ENCODE measurements around the gene STX18. TPM values are rescaled to one million over a fixed set of nuclear protein-coding genes. Genes with fewer than 3 reads are reported as not detected.

STX18 gene
- polyA plus RNA-seq, 4 donors: 24.2 to 55.0 (median 38.7) TPM

DNA sequence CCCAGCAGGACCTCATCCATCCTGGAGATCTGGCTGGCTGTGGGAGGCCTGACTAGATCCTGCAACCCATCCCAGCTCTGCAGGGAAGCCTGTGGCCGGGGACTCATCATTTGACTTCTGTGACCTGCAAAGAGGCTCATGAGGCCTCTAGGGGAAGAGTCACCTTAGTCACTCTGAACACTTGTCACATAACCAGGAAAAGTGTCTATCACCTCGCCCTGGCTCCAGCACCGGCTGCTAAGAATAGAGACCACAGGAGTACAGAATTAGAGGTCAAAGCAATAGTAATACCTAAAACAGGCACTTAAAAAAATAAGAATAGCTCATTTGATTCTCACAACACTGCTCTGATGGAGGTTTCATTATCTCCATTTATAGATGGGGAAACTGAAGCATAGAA, 158.8 kb downstream of the STX18 start:
- 70 to 76% (median 73%) methylated on average over 3 of the region's 3 CpGs for WGBS, 3 donors
- Histone ChIP-seq H3K4me1 (ENCODE audit: control insufficient read depth in 3 of 3, insufficient read depth in 2 of 3, low read depth in 1 of 3, low read length in 2 of 3) (no peaks in the 10 kb centered on the region), H3K4me3 (ENCODE audit: low read depth in 1 of 3, low read length in 3 of 3) (no peak overlapping the region), H3K27me3 (ENCODE audit: control insufficient read depth in 3 of 3, insufficient read depth in 3 of 3, low read length in 3 of 3) (peaks cover 13 to 45% (median 23%) of the 10 kb centered on the region in 3 donors), H3K27ac (ENCODE audit: low read depth in 1 of 3, low read length in 2 of 3) (no peak overlapping the region), H3K9me3 (ENCODE audit: control insufficient read depth in 2 of 2, insufficient read depth in 1 of 2, low read depth in 1 of 2, low read length in 1 of 2) (no peaks in the 10 kb centered on the region), H3K36me3 (ENCODE audit: control insufficient read depth in 3 of 3, insufficient read depth in 2 of 3, low read depth in 1 of 3, low read length in 3 of 3) (no peaks in the 10 kb centered on the region)
- no peak for FAIRE-seq
- no peak for DNase-seq

DNA sequence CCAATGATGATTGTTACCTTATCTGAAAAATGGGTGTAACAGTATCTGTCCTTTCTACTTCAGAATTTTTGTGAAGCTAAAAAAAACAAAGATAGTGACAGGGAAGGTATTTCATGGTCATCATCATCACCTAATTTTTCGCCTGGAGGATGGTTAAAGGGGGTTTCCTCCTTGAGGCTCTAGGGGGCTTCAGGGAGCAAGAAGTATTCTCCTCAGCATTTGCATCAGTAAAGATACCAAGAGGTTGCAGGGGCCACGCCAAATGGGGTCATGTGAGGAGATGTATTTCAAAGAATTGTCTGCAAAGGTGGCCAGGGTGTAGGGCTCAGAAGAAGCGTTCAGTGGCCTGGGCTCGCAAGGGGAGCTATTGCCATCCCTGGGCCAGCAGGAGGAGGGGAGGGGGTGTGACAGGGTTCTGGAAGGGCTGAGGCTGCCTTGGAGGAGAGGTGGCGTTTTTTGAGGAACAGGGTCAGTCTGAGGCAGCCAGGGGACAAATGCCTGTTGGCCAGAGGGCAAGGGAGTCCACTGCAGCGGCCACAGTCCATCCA, 162.2 kb downstream of the STX18 start:
- Histone ChIP-seq H3K27me3 (ENCODE audit: control insufficient read depth in 3 of 3, insufficient read depth in 3 of 3, low read length in 3 of 3) (peaks cover 0 to 18% (median 11%) of the 10 kb centered on the region in 3 donors), H3K9me3 (ENCODE audit: control insufficient read depth in 2 of 2, insufficient read depth in 1 of 2, low read depth in 1 of 2, low read length in 1 of 2) (no peaks in the 10 kb centered on the region), H3K27ac (ENCODE audit: low read depth in 1 of 3, low read length in 2 of 3) (no peak overlapping the region), H3K36me3 (ENCODE audit: control insufficient read depth in 3 of 3, insufficient read depth in 2 of 3, low read depth in 1 of 3, low read length in 3 of 3) (no peaks in the 10 kb centered on the region), H3K4me1 (ENCODE audit: control insufficient read depth in 3 of 3, insufficient read depth in 2 of 3, low read depth in 1 of 3, low read length in 2 of 3) (no peaks in the 10 kb centered on the region), H3K4me3 (ENCODE audit: low read depth in 1 of 3, low read length in 3 of 3) (no peak overlapping the region)
- WGBS, 3 donors: 29 to 51% (median 37%) methylated on average over 6 of the region's 6 CpGs
- no peak for DNase-seq
- no peak for FAIRE-seq

DNA sequence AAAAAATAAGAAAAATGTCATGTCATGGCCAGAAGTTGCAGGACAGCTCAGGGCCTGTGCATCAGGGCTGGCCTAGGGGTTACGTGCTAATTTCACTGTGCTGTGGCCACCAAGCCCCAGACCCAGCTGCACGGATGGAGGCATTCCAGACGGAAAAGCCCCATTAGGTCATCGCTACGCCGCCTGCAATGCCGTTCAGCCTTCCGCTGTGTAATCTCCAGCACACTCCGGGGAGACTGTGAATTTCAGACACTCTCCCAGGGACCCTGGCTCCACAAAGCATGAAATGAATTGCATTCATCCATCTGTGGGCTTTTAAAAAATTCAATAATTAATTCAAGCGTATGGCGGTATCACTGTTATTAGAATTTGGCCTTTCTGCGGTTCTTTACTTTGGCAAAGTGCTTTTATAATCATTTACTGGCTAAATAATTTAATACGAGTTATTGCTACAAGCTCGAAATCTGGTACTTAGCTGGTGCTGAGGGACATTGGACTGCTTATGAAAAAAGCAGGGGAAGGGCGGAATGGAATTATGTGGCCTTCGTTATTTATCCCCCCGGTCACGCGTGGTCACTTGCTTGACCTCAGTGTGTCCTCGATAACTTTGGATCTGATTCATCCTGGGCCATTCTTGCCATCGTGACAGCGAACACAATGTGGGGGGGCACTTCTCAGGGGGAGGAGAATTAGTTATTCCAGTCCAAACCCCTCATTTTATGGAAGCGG, 164.0 kb downstream of the STX18 start:
- DNase-seq (no peak), FAIRE-seq (no peak)
- Histone ChIP-seq H3K4me3 (ENCODE audit: low read depth in 1 of 3, low read length in 3 of 3) (no peak overlapping the region), H3K9me3 (ENCODE audit: control insufficient read depth in 2 of 2, insufficient read depth in 1 of 2, low read depth in 1 of 2, low read length in 1 of 2) (no peaks in the 10 kb centered on the region), H3K27me3 (ENCODE audit: control insufficient read depth in 3 of 3, insufficient read depth in 3 of 3, low read length in 3 of 3) (peaks cover 0 to 9% (median 5%) of the 10 kb centered on the region in 3 donors), H3K27ac (ENCODE audit: low read depth in 1 of 3, low read length in 2 of 3) (no peak overlapping the region), H3K36me3 (ENCODE audit: control insufficient read depth in 3 of 3, insufficient read depth in 2 of 3, low read depth in 1 of 3, low read length in 3 of 3) (no peaks in the 10 kb centered on the region), H3K4me1 (ENCODE audit: control insufficient read depth in 3 of 3, insufficient read depth in 2 of 3, low read depth in 1 of 3, low read length in 2 of 3) (no peaks in the 10 kb centered on the region)
- 80 to 89% (median 80%) methylated on average over 23 of the region's 23 CpGs for WGBS, 3 donors

DNA sequence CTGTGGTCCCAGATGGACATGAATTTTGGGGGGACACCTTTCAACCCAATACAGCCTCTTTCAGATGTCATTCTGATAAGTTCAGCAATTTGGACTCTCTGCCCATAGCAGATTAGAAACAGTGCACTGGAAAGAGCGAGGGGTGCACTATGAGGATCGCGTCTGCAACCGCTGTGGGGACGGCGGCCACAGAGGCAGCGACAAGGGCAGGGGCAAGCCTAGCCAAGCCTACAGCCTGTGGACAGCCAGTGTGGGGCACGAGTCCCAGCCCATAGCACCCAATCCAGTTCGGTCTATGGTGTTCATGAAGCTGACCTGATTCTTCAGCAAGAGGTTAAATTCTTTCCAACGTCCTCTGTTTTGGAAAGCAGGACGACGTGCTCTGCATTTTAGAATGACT, 164.7 kb downstream of the STX18 start:
- WGBS, 3 donors: 82 to 85% (median 82%) methylated on average over 12 of the region's 12 CpGs

DNA sequence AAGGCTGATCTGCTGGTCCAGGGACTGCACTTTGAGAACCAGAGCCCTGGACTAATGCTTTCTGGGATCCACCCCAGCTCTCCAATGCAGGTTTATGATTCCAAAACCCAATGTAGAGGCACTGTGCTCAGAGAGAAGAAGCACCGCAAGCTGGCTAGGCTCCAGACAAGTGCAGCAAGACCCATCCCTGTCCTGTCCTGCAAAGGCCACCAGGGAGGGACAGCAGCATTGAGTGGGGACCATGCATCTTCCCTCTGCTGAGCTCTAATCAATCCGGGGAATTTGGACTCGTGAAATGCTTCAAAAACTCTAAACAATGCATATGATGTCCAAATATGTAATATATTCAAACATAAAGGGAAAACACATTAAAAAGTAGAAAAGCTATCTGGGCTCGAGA, 165.8 kb downstream of the STX18 start:
- no peak for FAIRE-seq
- 65 to 78% (median 68%) methylated on average over 4 of the region's 4 CpGs for WGBS, 3 donors
- no peaks in the 10 kb centered on the region for H3K4me1 ChIP-seq (ENCODE audit: control insufficient read depth in 3 of 3, insufficient read depth in 2 of 3, low read depth in 1 of 3, low read length in 2 of 3)
- peaks cover 0 to 4% (median 0%) of the 10 kb centered on the region in 3 donors for H3K27me3 ChIP-seq (ENCODE audit: control insufficient read depth in 3 of 3, insufficient read depth in 3 of 3, low read length in 3 of 3)
- no peaks in the 10 kb centered on the region for H3K36me3 ChIP-seq (ENCODE audit: control insufficient read depth in 3 of 3, insufficient read depth in 2 of 3, low read depth in 1 of 3, low read length in 3 of 3)
- H3K27ac ChIP-seq (ENCODE audit: low read depth in 1 of 3, low read length in 2 of 3): no peak overlapping the region
- DNase-seq: no peak
- no peaks in the 10 kb centered on the region for H3K9me3 ChIP-seq (ENCODE audit: control insufficient read depth in 2 of 2, insufficient read depth in 1 of 2, low read depth in 1 of 2, low read length in 1 of 2)
- H3K4me3 ChIP-seq (ENCODE audit: low read depth in 1 of 3, low read length in 3 of 3): no peak overlapping the region

More for the DNA sequence above, 164.7 kb downstream of the STX18 start:
- Histone ChIP-seq H3K9me3 (ENCODE audit: control insufficient read depth in 2 of 2, insufficient read depth in 1 of 2, low read depth in 1 of 2, low read length in 1 of 2) (no peaks in the 10 kb centered on the region), H3K27ac (ENCODE audit: low read depth in 1 of 3, low read length in 2 of 3) (no peak overlapping the region), H3K4me1 (ENCODE audit: control insufficient read depth in 3 of 3, insufficient read depth in 2 of 3, low read depth in 1 of 3, low read length in 2 of 3) (no peaks in the 10 kb centered on the region), H3K36me3 (ENCODE audit: control insufficient read depth in 3 of 3, insufficient read depth in 2 of 3, low read depth in 1 of 3, low read length in 3 of 3) (no peaks in the 10 kb centered on the region), H3K4me3 (ENCODE audit: low read depth in 1 of 3, low read length in 3 of 3) (no peak overlapping the region), H3K27me3 (ENCODE audit: control insufficient read depth in 3 of 3, insufficient read depth in 3 of 3, low read length in 3 of 3) (peaks cover 0 to 5% (median under 1%) of the 10 kb centered on the region in 3 donors)
- no peak for DNase-seq
- no peak for FAIRE-seq

DNA sequence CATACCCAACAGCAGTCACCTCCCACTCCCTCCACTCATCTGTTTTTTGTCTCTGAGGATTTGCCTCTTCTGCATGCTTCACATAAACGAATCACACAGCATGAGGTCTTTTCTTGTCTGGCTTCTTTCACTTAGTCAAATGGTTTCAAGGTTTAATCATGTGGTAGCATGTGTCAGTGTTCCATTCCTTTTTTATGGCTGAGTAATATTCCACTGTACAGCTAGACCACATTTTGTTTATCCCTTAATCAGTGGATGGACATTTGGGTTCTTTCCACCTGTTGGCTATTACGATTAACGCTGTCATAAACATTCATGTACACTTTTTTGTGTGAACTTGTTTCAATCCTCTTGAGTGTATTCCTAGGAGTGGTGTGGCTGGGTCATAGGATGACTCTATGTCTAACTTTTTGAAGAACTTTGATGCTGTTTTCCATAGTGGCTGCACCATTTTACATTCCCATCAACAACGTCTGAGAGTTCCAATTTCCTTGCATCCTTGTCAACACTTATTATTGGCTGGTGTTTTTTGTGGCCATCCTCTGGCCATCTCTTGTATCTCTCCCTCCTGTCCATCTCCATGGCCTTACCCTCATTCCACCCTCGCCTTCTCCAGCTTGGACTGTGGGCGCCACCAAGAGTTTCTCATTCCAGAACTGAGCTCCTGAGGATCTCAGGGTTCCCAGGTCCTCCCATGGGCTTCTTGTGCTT, 167.3 kb downstream of the STX18 start:
- Histone ChIP-seq H3K4me1 (ENCODE audit: control insufficient read depth in 3 of 3, insufficient read depth in 2 of 3, low read depth in 1 of 3, low read length in 2 of 3) (no peaks in the 10 kb centered on the region), H3K27ac (ENCODE audit: low read depth in 1 of 3, low read length in 2 of 3) (no peak overlapping the region), H3K27me3 (ENCODE audit: control insufficient read depth in 3 of 3, insufficient read depth in 3 of 3, low read length in 3 of 3) (no peaks in the 10 kb centered on the region), H3K4me3 (ENCODE audit: low read depth in 1 of 3, low read length in 3 of 3) (no peak overlapping the region), H3K36me3 (ENCODE audit: control insufficient read depth in 3 of 3, insufficient read depth in 2 of 3, low read depth in 1 of 3, low read length in 3 of 3) (no peaks in the 10 kb centered on the region), H3K9me3 (ENCODE audit: control insufficient read depth in 2 of 2, insufficient read depth in 1 of 2, low read depth in 1 of 2, low read length in 1 of 2) (no peaks in the 10 kb centered on the region)
- WGBS, 3 donors: 79 to 83% (median 81%) methylated on average over 6 of the region's 6 CpGs
- no peak for FAIRE-seq
- DNase-seq: no peak

Other genes starting within 250 kb of the STX18 start
- 10 to 100 TPM in 1 of 4 donors, 1 to 10 TPM in 1, under 1 TPM in 1, not detected in 1; 0.27 to 12.2 (median 8.2) TPM for gene NSG1, start 154.9 kb downstream of the STX18 start, polyA plus RNA-seq